ENCODE data around the gene STX18.

DNA sequence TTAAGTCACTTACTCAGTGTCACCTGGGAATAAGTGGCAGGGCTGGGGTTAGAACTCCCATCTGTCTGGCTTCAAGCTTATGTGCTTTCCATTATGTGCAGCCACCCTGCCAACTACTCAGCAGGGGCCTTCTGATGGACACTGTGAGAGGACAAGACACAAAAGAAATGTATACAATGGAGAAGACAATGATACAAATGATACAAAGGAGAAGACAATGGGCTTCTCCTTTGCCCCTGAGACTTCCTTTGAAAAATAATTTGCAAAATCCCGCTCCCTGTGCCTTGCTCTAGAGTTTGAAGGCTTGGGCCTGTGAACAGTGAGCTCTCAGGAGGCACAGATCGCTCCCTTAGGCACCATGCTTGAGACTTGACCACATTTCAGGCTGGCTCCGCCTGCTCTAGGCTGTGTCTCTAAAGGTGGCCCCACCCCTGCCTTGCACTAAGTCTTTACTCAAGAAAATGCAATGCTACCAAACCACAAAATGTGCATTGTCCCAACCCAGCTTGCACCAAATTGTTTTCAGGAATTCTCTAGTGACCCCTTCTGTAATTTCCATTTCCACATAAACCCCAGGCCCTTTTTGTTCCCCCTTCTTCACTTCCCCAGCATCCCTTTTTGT is 27.1 kb upstream of the STX18 start:
- TF ChIP-seq, protein P1, sequence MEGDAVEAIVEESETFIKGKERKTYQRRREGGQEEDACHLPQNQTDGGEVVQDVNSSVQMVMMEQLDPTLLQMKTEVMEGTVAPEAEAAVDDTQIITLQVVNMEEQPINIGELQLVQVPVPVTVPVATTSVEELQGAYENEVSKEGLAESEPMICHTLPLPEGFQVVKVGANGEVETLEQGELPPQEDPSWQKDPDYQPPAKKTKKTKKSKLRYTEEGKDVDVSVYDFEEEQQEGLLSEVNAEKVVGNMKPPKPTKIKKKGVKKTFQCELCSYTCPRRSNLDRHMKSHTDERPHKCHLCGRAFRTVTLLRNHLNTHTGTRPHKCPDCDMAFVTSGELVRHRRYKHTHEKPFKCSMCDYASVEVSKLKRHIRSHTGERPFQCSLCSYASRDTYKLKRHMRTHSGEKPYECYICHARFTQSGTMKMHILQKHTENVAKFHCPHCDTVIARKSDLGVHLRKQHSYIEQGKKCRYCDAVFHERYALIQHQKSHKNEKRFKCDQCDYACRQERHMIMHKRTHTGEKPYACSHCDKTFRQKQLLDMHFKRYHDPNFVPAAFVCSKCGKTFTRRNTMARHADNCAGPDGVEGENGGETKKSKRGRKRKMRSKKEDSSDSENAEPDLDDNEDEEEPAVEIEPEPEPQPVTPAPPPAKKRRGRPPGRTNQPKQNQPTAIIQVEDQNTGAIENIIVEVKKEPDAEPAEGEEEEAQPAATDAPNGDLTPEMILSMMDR (IDR thresholded peaks at IDR 0.05), result no peak
- no peak for TF ChIP-seq POLR2A (IDR thresholded peaks at IDR 0.05)
